ENCODE measurements around the gene CALY.

The CALY gene

GRCh38 chr10:133365461-133366129, 28.9 kb upstream of the CALY start:
- DNase-seq (ENCODE audit: low read depth) = no peak
- TF ChIP-seq CTCF (IDR thresholded peaks at IDR 0.05; ENCODE audit: low read length, missing control alignments) = no peak
- H3K4me3 ChIP-seq (replicated peaks; ENCODE audit: low read depth, low read length) = no peak overlapping the region

- H3K4me3 ChIP-seq (replicated peaks; ENCODE audit: low read depth, low read length) = no peak overlapping the region
- DNase-seq (ENCODE audit: low read depth) = no peak
- TF ChIP-seq CTCF (IDR thresholded peaks at IDR 0.05; ENCODE audit: low read length, missing control alignments) = no peak
Observed at GRCh38 chr10:133364645-133365431, 28.1 kb upstream of the CALY start.

- no peak for TF ChIP-seq CTCF (IDR thresholded peaks at IDR 0.05; ENCODE audit: low read length, missing control alignments)
- H3K4me3 ChIP-seq (replicated peaks; ENCODE audit: low read depth, low read length) = no peak overlapping the region
- no peak for DNase-seq (ENCODE audit: low read depth)
Observed at GRCh38 chr10:133362846-133363245, 26.1 kb upstream of the CALY start.

GRCh38 chr10:133361773-133362441, 25.2 kb upstream of the CALY start:
- no peak overlapping the region for H3K4me3 ChIP-seq (replicated peaks; ENCODE audit: low read depth, low read length)
- no peak for DNase-seq (ENCODE audit: low read depth)
- no peak for TF ChIP-seq CTCF (IDR thresholded peaks at IDR 0.05; ENCODE audit: low read length, missing control alignments)

DNA sequence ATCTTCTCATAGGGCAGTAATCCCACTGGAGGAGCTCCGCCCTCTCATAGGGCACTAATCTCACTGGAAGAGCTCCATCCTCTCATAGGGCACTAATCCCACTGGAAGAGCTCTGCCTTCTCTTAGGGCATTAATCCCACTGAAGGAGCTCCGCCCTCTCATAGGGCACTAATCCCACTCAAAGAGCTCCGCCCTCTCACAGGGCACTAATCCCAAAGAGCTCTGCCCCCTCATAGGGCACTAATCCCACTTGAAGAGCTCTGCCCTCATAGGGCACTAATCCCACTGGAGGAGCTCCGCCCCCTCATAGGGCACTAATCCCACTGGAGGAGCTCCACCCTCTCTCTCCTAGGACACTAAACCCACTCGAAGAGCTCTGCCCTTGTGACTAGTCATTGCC, 24.5 kb upstream of the CALY start:
- no peak overlapping the region for H3K4me3 ChIP-seq (replicated peaks; ENCODE audit: low read depth, low read length)
- DNase-seq (ENCODE audit: low read depth) = no peak
- TF ChIP-seq CTCF (IDR thresholded peaks at IDR 0.05; ENCODE audit: low read length, missing control alignments) = no peak

DNA sequence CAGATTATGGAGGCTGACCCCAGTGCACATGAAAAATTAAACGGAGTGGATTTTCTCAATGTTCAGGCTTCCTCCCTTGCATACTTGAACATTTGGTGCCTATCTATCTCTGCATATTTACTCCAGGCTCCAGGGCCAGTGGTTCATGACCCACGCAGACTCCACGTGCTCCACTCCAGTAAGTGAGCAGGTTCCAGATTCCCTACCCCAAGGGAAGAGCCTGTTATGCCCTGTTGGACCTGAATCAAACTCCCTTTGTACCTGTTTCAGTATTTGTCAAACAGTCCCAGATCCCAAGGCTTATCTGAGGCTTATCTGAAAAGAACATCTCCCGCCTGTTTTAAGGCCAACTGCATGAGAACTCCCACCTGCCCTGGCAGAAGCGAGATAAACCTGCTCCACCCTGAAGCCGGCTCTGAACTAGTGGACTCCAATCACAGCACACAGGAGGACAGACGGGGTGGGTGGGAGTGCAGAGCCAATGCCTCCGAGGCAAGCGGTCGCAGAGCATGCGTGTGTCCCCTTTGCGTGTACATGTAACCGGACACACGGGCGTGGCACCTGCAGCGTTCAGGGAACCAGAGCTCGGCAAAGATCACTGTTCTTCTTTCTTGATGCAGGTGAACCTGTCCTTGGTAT, 23.4 kb upstream of the CALY start:
- no peak overlapping the region for H3K4me3 ChIP-seq (replicated peaks; ENCODE audit: low read depth, low read length)
- DNase-seq (ENCODE audit: low read depth) = no peak
- no peak for TF ChIP-seq CTCF (IDR thresholded peaks at IDR 0.05; ENCODE audit: low read length, missing control alignments)

All from fibroblast of pulmonary artery (primary cell).